WTC11 (cell line): ENCODE results near the gene SYT5. TPM values are rescaled to one million over a fixed set of nuclear protein-coding genes. Genes with fewer than 3 reads are reported as not detected.

Source experiments
- AR ChIP-seq: fragments of 250-450 bp; sonication (Bioruptor Pico); IDR thresholded peaks from 2 replicates; pipeline ENCODE4 v1.9.0; 2021; ENCODE audit warnings: mild to moderate bottlenecking
- ARID4B ChIP-seq: sonication (generic); formaldehyde crosslinking; IDR thresholded peaks from 2 replicates; pipeline ENCODE4 v1.8.0; 2023; ENCODE audit warnings: missing genetic modification reagents, mild to moderate bottlenecking, borderline replicate concordance
- ATF2 ChIP-seq: sonication (generic); formaldehyde crosslinking; IDR thresholded peaks from 2 replicates; pipeline ENCODE4 v1.8.1; 2022; ENCODE audit warnings: low read depth, missing genetic modification reagents, borderline replicate concordance
- FOXP1 ChIP-seq: sonication (generic); formaldehyde crosslinking; IDR thresholded peaks from 2 replicates; pipeline ENCODE4 v1.8.0; 2022; ENCODE audit warnings: missing genetic modification reagents, mild to moderate bottlenecking, moderate library complexity, borderline replicate concordance
- GABPB1 ChIP-seq: sonication (generic); formaldehyde crosslinking; IDR thresholded peaks from 2 replicates; pipeline ENCODE4 v1.8.1; 2023; ENCODE audit warnings: mild to moderate bottlenecking, missing genetic modification reagents
- GRHL2 ChIP-seq: fragments of 250-450 bp; sonication (Bioruptor Pico); IDR thresholded peaks from 2 replicates; pipeline ENCODE4 v1.8.0; 2022; ENCODE audit warnings: mild to moderate bottlenecking, moderate library complexity; ENCODE audit not compliant: insufficient replicate concordance, severe bottlenecking
- GTF2I ChIP-seq: fragments of 250-450 bp; sonication (Bioruptor Pico); conservative IDR thresholded peaks from 2 replicates; pipeline ENCODE4 v1.4.0; 2021; ENCODE audit warnings: mild to moderate bottlenecking
- HMGXB4 ChIP-seq: sonication (generic); formaldehyde crosslinking; IDR thresholded peaks from 2 replicates; pipeline ENCODE4 v1.8.1; 2023; ENCODE audit warnings: mild to moderate bottlenecking, moderate library complexity, missing genetic modification reagents
- IRF2 ChIP-seq: sonication (generic); formaldehyde crosslinking; IDR thresholded peaks from 2 replicates; pipeline ENCODE4 v1.8.0; 2022; ENCODE audit warnings: low read depth, missing genetic modification reagents, borderline replicate concordance
- KAT7 ChIP-seq: sonication (generic); formaldehyde crosslinking; IDR thresholded peaks from 2 replicates; pipeline ENCODE4 v1.8.1; 2023; ENCODE audit warnings: missing genetic modification reagents, mild to moderate bottlenecking, borderline replicate concordance
- MAX ChIP-seq: sonication (generic); formaldehyde crosslinking; IDR thresholded peaks from 2 replicates; pipeline ENCODE4 v1.8.0; 2022; ENCODE audit warnings: mild to moderate bottlenecking, missing genetic modification reagents
- MXD4 ChIP-seq: fragments of 250-450 bp; sonication (Bioruptor Pico); IDR thresholded peaks from 2 replicates; pipeline ENCODE4 v1.8.0; 2021; ENCODE audit warnings: mild to moderate bottlenecking, moderate library complexity, borderline replicate concordance
- MYBL2 ChIP-seq: sonication (generic); formaldehyde crosslinking; IDR thresholded peaks from 2 replicates; pipeline ENCODE4 v1.8.1; 2023; ENCODE audit warnings: mild to moderate bottlenecking, moderate library complexity, missing genetic modification reagents
- NFE2L1 ChIP-seq: sonication (generic); formaldehyde crosslinking; IDR thresholded peaks from 2 replicates; pipeline ENCODE4 v1.8.1; 2023; ENCODE audit warnings: missing genetic modification reagents
- PREB ChIP-seq: sonication (generic); formaldehyde crosslinking; IDR thresholded peaks from 2 replicates; pipeline ENCODE4 v1.8.1; 2022; ENCODE audit warnings: mild to moderate bottlenecking, missing genetic modification reagents, moderate library complexity, borderline replicate concordance
- RELA ChIP-seq: sonication (generic); formaldehyde crosslinking; IDR thresholded peaks from 2 replicates; pipeline ENCODE4 v1.8.1; 2022; ENCODE audit warnings: missing genetic modification reagents, mild to moderate bottlenecking, borderline replicate concordance
- SMAD3 ChIP-seq: sonication (generic); formaldehyde crosslinking; IDR thresholded peaks from 2 replicates; pipeline ENCODE4 v1.8.0; 2022; ENCODE audit warnings: missing genetic modification reagents, mild to moderate bottlenecking, borderline replicate concordance
- SP1 ChIP-seq: sonication (generic); formaldehyde crosslinking; conservative IDR thresholded peaks from 2 replicates; pipeline ENCODE4 v1.8.1; 2022; ENCODE audit warnings: missing genetic modification reagents
- TCF7 ChIP-seq: sonication (generic); formaldehyde crosslinking; IDR thresholded peaks from 2 replicates; pipeline ENCODE4 v1.8.0; 2022; ENCODE audit warnings: mild to moderate bottlenecking, low read depth, missing genetic modification reagents, moderate library complexity
- TEAD1 ChIP-seq: sonication (generic); formaldehyde crosslinking; IDR thresholded peaks from 2 replicates; pipeline ENCODE4 v1.8.0; 2022; ENCODE audit warnings: mild to moderate bottlenecking, missing genetic modification reagents
- ZNF121 ChIP-seq: sonication (generic); formaldehyde crosslinking; IDR thresholded peaks from 2 replicates; pipeline ENCODE4 v1.8.0; 2023; ENCODE audit warnings: missing genetic modification reagents
- ZNF263 ChIP-seq: sonication (generic); formaldehyde crosslinking; IDR thresholded peaks from 2 replicates; pipeline ENCODE4 v1.8.1; 2022; ENCODE audit warnings: low read depth, mild to moderate bottlenecking, moderate library complexity, missing genetic modification reagents
- ZNF512 ChIP-seq: sonication (generic); formaldehyde crosslinking; IDR thresholded peaks from 2 replicates; pipeline ENCODE4 v1.8.1; 2022; ENCODE audit warnings: missing genetic modification reagents, borderline replicate concordance
- total RNA-seq: library from RNA; stranded (reverse); gene quantifications from 3 replicates; pipeline ENCODE4 v1.2.3, GENCODE V29; 2021

Gene SYT5
- total RNA-seq, 1 experiment from 2014 or later, result 0.77 TPM

GRCh38 chr19:55179606-55180484 is at the start of gene SYT5 (continued):
- TF ChIP-seq ARID4B (CRISPR knock-in tag) (peak; percentile 97), ZNF121 (CRISPR knock-in tag) (no peak), PREB (CRISPR knock-in tag) (no peak), MYBL2 (CRISPR knock-in tag) (peak; percentile 83), RELA (CRISPR knock-in tag) (peak; percentile 84), TEAD1 (CRISPR knock-in tag) (peak; percentile 91), GTF2I (CRISPR knock-in tag) (no peak), GRHL2 (CRISPR knock-in tag) (no peak), IRF2 (peak; percentile 87; the same call in 1 of the 2 replicates), AR (no peak), ATF2 (CRISPR knock-in tag) (no peak), GABPB1 (CRISPR knock-in tag) (no peak), MAX (CRISPR knock-in tag) (peak; percentile 94), ZNF263 (CRISPR knock-in tag) (0 out of 2 replicates have a peak, but pooled peaks have one; percentile 30), KAT7 (CRISPR knock-in tag) (no peak; the same call in 1 of the 2 replicates), SMAD3 (no peak), HMGXB4 (CRISPR knock-in tag) (no peak), FOXP1 (CRISPR knock-in tag) (peak; percentile 96), NFE2L1 (CRISPR knock-in tag) (peak; percentile 81; the same call in 1 of the 2 replicates), TCF7 (CRISPR knock-in tag) (peak; percentile 87; the same call in 1 of the 2 replicates), ZNF512 (CRISPR knock-in tag) (0 out of 2 replicates have a peak, but pooled peaks have one; percentile 31), SP1 (CRISPR knock-in tag) (peak; percentile 81), MXD4 (CRISPR knock-in tag) (no peak)
